Putamen (tissue), 1 donor: ENCODE measurements around the gene IRAK4.

Experiments used
- DNase-seq: peaks from one replicate; pipeline ENCODE4 v3.0.0-alpha.2; 2016; ENCODE audit warnings: low spot score

The IRAK4 gene

GRCh38 chr12:43836475-43836989, 77.8 kb downstream of the IRAK4 start:
- peak; percentile 15 for DNase-seq
